ENCODE measurements around the gene CYSRT1. TPM values are rescaled to one million over a fixed set of nuclear protein-coding genes. Genes with fewer than 3 reads are reported as not detected.
A peak's percentile ranks its signal among the peaks of the same experiment; 100 is the strongest.

The CYSRT1 gene
- polyA plus RNA-seq, 3 donors: 0.17 TPM; not detected in 2

- Histone ChIP-seq H3K27me3 (ENCODE audit: control insufficient read depth in 2 of 2, insufficient read depth in 2 of 2, low read length in 2 of 2) (no peaks in the 10 kb centered on the region), H3K9ac (ENCODE audit: insufficient read depth, low read length, poor library complexity, severe bottlenecking) (peak overlapping the region; percentile 74), H3K36me3 (replicated peaks in 1 of 2; ENCODE audit: control insufficient read depth in 1 of 2, insufficient read depth in 2 of 2, low read length in 2 of 2) (peaks cover 18 to 19% of the 10 kb centered on the region in 2 donors), H3K4me2 (replicated peaks; ENCODE audit: extremely low read depth, low read length, poor library complexity, severe bottlenecking) (peak overlapping the region; percentile 96), H3K4me1 (ENCODE audit: control insufficient read depth in 1 of 2, insufficient read depth in 2 of 2, low read length in 2 of 2) (peaks cover 49 to 63% of the 10 kb centered on the region in 2 donors), H3K79me2 (ENCODE audit: insufficient read depth, low read length) (peaks cover 34% of the 10 kb centered on the region), H4K20me1 (ENCODE audit: insufficient read depth, low read length) (peaks cover 33% of the 10 kb centered on the region), H3K27ac (ENCODE audit: low read depth in 1 of 2, low read length in 2 of 2) (peak overlapping the region; percentile 68 to 82), H3K4me3 (replicated peaks in 1 of 3; ENCODE audit: low read depth in 2 of 3, low read length in 3 of 3) (peak overlapping the region; percentile 52 to 80 (median 59)), H3K9me3 (replicated peaks in 1 of 2; ENCODE audit: control insufficient read depth in 1 of 2, insufficient read depth in 1 of 2, low read length in 2 of 2) (no peaks in the 10 kb centered on the region), H2AFZ (ENCODE audit: insufficient read depth, low read depth, low read length, poor library complexity, severe bottlenecking) (peak overlapping the region; percentile 88)
- peak; percentile 42 to 65 (median 53) for DNase-seq
- H3K4me1 Mint-ChIP-seq: peaks cover 47% of the 10 kb centered on the region
- H3K27ac Mint-ChIP-seq: peak overlapping the region; percentile 6 to 84 (median 45)
- WGBS (ENCODE audit: insufficient coverage): under 1% methylated on average over 58 of the region's 58 CpGs
- H3K4me3 Mint-ChIP-seq: peak overlapping the region; percentile 67 to 76
- H3K36me3 Mint-ChIP-seq: peaks cover 15 to 18% of the 10 kb centered on the region in 2 donors
- TF ChIP-seq, protein P1, sequence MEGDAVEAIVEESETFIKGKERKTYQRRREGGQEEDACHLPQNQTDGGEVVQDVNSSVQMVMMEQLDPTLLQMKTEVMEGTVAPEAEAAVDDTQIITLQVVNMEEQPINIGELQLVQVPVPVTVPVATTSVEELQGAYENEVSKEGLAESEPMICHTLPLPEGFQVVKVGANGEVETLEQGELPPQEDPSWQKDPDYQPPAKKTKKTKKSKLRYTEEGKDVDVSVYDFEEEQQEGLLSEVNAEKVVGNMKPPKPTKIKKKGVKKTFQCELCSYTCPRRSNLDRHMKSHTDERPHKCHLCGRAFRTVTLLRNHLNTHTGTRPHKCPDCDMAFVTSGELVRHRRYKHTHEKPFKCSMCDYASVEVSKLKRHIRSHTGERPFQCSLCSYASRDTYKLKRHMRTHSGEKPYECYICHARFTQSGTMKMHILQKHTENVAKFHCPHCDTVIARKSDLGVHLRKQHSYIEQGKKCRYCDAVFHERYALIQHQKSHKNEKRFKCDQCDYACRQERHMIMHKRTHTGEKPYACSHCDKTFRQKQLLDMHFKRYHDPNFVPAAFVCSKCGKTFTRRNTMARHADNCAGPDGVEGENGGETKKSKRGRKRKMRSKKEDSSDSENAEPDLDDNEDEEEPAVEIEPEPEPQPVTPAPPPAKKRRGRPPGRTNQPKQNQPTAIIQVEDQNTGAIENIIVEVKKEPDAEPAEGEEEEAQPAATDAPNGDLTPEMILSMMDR (IDR thresholded peaks at IDR 0.05): peak; percentile 20
- intact Hi-C loops (cut with micrococcal nuclease): loop anchor here (2.0 to 5.0 kb wide), 2 partner anchors 14 to 38 kb away; partner anchors contain the start of genes NELFB (in 1 of the 2) and TPRN (in 1 of the 2)
- peaks cover 0 to 3% (median 0%) of the 10 kb centered on the region in 7 donors for H3K9me3 Mint-ChIP-seq
- H3K27me3 Mint-ChIP-seq (ENCODE audit: low read depth in 3 of 3): peaks cover 2 to 3% (median 2%) of the 10 kb centered on the region in 3 donors
Measured at GRCh38 chr9:137240318-137240840, 15.4 kb downstream of the CYSRT1 start.

DNA sequence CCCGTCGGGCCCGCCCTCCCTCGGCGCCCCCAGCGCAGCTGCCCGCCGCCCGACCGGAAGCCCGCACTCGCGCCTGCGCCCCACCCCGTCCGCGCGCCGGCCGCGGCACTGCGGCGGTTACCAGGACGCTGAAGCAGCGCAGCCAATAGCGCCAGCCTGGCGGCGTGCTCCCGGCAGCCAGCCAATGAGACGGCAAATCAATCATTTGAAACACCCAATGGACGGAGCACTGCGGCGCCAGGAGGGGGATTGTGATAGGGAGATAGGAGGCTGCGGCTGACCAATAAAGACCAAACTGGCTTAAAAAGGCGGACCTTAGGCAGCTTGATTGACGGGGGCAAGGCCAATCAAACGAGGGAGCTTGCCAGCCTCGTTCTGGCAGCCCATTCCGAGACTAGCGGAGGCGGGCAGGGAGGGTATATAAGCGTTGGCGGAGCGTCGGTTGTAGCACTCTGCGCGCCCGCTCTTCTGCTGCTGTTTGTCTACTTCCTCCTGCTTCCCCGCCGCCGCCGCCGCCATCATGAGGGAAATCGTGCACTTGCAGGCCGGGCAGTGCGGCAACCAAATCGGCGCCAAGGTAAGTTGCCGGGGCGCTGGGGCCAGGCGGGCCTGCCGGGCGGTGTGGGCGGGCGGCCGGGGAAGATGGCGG is 16.0 kb downstream of the CYSRT1 start, which contains the start of gene TUBB4B:
Gene TUBB4B, plus strand, starts transcription at position 447 of the 649 bp plus-strand sequence. Its CDS starts 74 bp downstream, at position 521.
- intact Hi-C loops (cut with micrococcal nuclease): loop anchor here (1.0 to 5.0 kb wide), 4 partner anchors 14 to 39 kb away; partner anchors contain the start of genes NELFB (in 2 of the 2) and TPRN (in 1 of the 2)
- H3K9ac ChIP-seq (ENCODE audit: insufficient read depth, low read length, poor library complexity, severe bottlenecking): peak within 1 kb of the TSS; percentile 91
- WGBS (ENCODE audit: insufficient coverage): under 1% methylated on average over 67 of the region's 67 CpGs
- peaks cover 33% of the 10 kb centered on the region for H4K20me1 ChIP-seq (ENCODE audit: insufficient read depth, low read length)
- peak within 1 kb of the TSS; percentile 77 to 93 (median 90) for H3K27ac Mint-ChIP-seq
- peaks cover 34% of the 10 kb centered on the region for H3K79me2 ChIP-seq (ENCODE audit: insufficient read depth, low read length)
- peak; percentile 100 for DNase-seq
- peaks cover 47% of the 10 kb centered on the region for H3K4me1 Mint-ChIP-seq
- TF ChIP-seq, protein P1 (IDR thresholded peaks at IDR 0.05): no peak
- H3K4me1 ChIP-seq (ENCODE audit: control insufficient read depth in 1 of 2, insufficient read depth in 2 of 2, low read length in 2 of 2): peaks cover 49 to 63% of the 10 kb centered on the region in 2 donors
- peak within 1 kb of the TSS; percentile 97 for H3K4me2 ChIP-seq (replicated peaks; ENCODE audit: extremely low read depth, low read length, poor library complexity, severe bottlenecking)
- H3K4me3 Mint-ChIP-seq: peak within 1 kb of the TSS; percentile 84 to 85
- H3K27me3 Mint-ChIP-seq (ENCODE audit: low read depth in 3 of 3): peaks cover 1 to 3% (median 2%) of the 10 kb centered on the region in 3 donors
- no peaks in the 10 kb centered on the region for H3K27me3 ChIP-seq (ENCODE audit: control insufficient read depth in 2 of 2, insufficient read depth in 2 of 2, low read length in 2 of 2)
- peaks cover 0 to 3% (median 0%) of the 10 kb centered on the region in 7 donors for H3K9me3 Mint-ChIP-seq
- H3K27ac ChIP-seq (ENCODE audit: low read depth in 1 of 2, low read length in 2 of 2): peak within 1 kb of the TSS; percentile 68 to 94
- peak within 1 kb of the TSS; percentile 88 for H2AFZ ChIP-seq (ENCODE audit: insufficient read depth, low read depth, low read length, poor library complexity, severe bottlenecking)
- H3K36me3 Mint-ChIP-seq: peaks cover 15 to 18% of the 10 kb centered on the region in 2 donors
- no peaks in the 10 kb centered on the region for H3K9me3 ChIP-seq (replicated peaks in 1 of 2; ENCODE audit: control insufficient read depth in 1 of 2, insufficient read depth in 1 of 2, low read length in 2 of 2)
- H3K4me3 ChIP-seq (replicated peaks in 1 of 3; ENCODE audit: low read depth in 2 of 3, low read length in 3 of 3): peak within 1 kb of the TSS; percentile 82 to 94 (median 90)
- H3K36me3 ChIP-seq (replicated peaks in 1 of 2; ENCODE audit: control insufficient read depth in 1 of 2, insufficient read depth in 2 of 2, low read length in 2 of 2): peaks cover 18 to 19% of the 10 kb centered on the region in 2 donors
